GM12872 (cell line): ENCODE data around the gene PLEKHS1.

ENCODE experiments used
- CTCF ChIP-seq: IDR thresholded peaks from 3 replicates; pipeline ENCODE4 v1.5.1; 2011; ENCODE audit warnings: low read depth, mild to moderate bottlenecking, low read length, moderate library complexity; ENCODE audit not compliant: insufficient read depth

Gene PLEKHS1

GRCh38 chr10:113732160-113732881 is 19.2 kb upstream of the PLEKHS1 start:
- no peak for TF ChIP-seq CTCF

DNA sequence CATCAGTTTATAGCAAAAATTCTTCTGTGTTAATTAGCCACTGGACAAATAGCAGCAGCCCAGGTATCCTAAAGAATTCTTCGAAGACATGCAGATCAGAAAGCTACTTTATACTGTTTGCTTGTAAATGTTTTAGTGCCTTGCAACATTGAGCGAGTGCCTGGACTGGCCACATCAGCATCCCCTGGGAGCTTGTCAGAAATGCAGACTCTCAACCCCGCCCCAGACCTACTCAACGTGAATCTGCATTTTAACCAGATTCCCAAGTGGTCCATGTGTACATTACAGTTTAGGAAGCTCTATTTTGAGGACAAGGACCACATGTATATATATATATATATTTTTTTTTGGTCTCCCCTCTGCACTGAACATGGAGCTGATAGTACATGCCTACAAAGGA is 18.5 kb upstream of the PLEKHS1 start:
- no peak for TF ChIP-seq CTCF

DNA sequence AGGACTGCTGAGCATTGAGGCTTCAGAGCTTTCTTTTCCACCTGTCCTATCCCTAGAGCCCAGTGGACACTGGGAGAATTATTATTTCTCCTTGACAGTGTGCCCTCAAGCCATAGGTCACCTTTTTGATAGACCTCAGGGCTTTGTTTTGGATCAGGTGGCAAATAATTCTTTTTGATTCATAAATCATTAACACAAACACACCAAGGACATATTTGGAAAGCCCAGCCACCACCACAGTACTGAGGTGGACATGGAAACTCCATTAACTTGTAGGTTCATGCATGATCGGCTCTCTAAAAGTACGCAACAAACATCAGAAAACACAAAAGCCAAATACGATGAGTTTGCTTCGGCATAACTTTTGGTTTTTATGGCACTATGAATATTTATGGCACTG is 17.8 kb upstream of the PLEKHS1 start:
- TF ChIP-seq CTCF: no peak

- TF ChIP-seq CTCF: peak; percentile 35; the same call in 2 of the 3 replicates
Observed at GRCh38 chr10:113735913-113736312, 15.6 kb upstream of the PLEKHS1 start.

DNA sequence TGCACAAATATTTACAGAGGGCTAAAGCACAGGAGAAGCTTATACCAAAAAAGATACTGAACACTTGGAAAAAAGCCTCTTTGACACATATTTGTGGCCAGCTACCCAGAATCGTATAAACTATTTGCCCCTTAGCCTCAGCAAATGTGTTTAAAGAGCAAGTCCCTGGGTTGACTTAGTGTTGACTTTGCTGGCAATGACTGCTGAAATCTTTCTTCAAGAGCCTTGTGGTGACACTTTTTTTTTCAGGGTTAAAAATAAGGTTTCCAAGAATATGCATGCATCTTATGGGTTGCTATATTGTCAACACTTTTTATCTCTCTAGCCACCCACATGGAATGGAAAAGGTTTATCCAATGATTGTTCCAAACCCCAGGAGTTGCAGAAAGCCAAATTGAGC is 14.9 kb upstream of the PLEKHS1 start:
- no peak for TF ChIP-seq CTCF

- no peak for TF ChIP-seq CTCF
Observed at GRCh38 chr10:113739031-113739430, 12.5 kb upstream of the PLEKHS1 start.

- TF ChIP-seq CTCF: no peak
Observed at GRCh38 chr10:113739577-113739976, 11.9 kb upstream of the PLEKHS1 start.
